Prostate gland (tissue), 2 donors: ENCODE measurements around the gene UGT2B10. TPM values are rescaled to one million over a fixed set of nuclear protein-coding genes. Genes with fewer than 3 reads are reported as not detected.
"Not testable (repeated sequence)": the region's sequence is repeated elsewhere in the genome, so short reads cannot be mapped to it uniquely, and the experiment has no call there.

Experiments
- DNase-seq: peaks from one replicate; pipeline ENCODE4 v3.0.0-alpha.2; 2019; ENCODE audit warnings: low spot score
- H3K27ac ChIP-seq, 2 donors: fragments of 200-600 bp; sonication (generic); 2 replicates each; pipeline ENCODE4 v1.5.1; 2017 to 2019
- H3K27me3 ChIP-seq: fragments of 200-600 bp; sonication (generic); replicated peaks from 2 replicates; pipeline ENCODE4 v1.5.1; 2019; ENCODE audit not compliant: insufficient read depth
- H3K36me3 ChIP-seq, 2 donors: fragments of 200-600 bp; sonication (generic); 1 replicate in 1 of 2; 2 replicates in 1 of 2; pipeline versions ENCODE4 v1.5.1 to v1.8.1; 2017 to 2019
- H3K4me1 ChIP-seq: fragments of 200-600 bp; sonication (generic); replicated peaks from 2 replicates; pipeline ENCODE4 v1.5.1; 2019
- H3K4me3 ChIP-seq, 2 donors: fragments of 200-600 bp; sonication (generic); 2 replicates each; pipeline ENCODE4 v1.5.1; 2017 to 2019
- H3K9me3 ChIP-seq: fragments of 200-600 bp; sonication (generic); 2 replicates; pipeline ENCODE4 v1.5.1; 2017
- CTCF ChIP-seq, 4 experiments: fragments of 200-600 bp in 2 of 4; fragments of 450-650 bp in 2 of 4; sonication (generic) in 2 of 4; IDR thresholded peaks; 1 replicate in 3 of 4; 2 replicates in 1 of 4; pipeline ENCODE4 v1.5.1; 2016 to 2019; ENCODE audit warnings: antibody characterized with exemption in 4 of 4, mild to moderate bottlenecking in 2 of 4, moderate library complexity in 2 of 4
- POLR2A ChIP-seq: fragments of 450-650 bp; IDR thresholded peaks from one replicate; pipeline ENCODE4 v1.6.1; 2016; ENCODE audit warnings: antibody characterized with exemption, mild to moderate bottlenecking
- POLR2AphosphoS5 ChIP-seq: sonication (generic); formaldehyde crosslinking; IDR thresholded peaks from one replicate; pipeline ENCODE4 v1.6.1; 2017; ENCODE audit warnings: antibody characterized with exemption
- WGBS: methylation state at CpG from one replicate; pipeline ENCODE4 v1.1.5; 2018; 5-methylcytosine and 5-hydroxymethylcytosine counted together
- intact Hi-C: fragments of 100-400 bp; cut with DNase I; formaldehyde crosslinking; loops from one replicate; pipeline ENCODE4 v1.14.2; 2022
- total RNA-seq, 2 donors: library from RNA; depleted of rRNA; stranded (reverse); fragments of >200 nt; gene quantifications; one replicate each; pipeline ENCODE4 v1.1.0, GENCODE V29; 2016

The UGT2B10 gene
- total RNA-seq: not detected

DNA sequence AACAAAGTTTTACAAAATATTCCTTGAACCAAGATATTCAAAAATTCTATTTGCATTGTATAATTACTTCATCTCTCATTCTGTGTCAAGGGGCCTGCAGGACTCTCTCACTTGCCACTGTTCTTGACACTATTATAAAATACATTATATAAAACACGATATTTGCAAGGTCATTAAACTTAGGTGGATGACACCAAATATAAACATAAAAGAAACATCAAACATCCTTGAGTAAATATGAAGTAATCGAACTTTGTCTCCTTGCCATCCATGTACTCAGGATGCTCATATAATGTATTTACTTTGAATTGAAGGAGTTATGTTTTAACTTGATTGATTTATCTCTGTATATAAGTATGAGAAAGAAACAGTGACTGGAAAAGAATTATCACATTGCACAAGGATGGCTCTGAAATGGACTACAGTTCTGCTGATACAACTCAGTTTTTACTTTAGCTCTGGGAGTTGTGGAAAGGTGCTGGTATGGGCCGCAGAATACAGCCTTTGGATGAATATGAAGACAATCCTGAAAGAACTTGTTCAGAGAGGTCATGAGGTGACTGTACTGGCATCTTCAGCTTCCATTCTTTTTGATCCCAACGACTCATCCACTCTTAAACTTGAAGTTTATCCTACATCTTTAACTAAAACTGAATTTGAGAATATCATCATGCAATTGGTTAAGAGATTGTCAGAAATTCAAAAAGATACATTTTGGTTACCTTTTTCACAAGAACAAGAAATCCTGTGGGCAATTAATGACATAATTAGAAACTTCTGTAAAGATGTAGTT lies at the start of gene UGT2B10:
UGT2B10 (plus strand) TSS at position 378 of the 793 bp plus-strand sequence; CDS start at position 404, 26 bp downstream.
- H3K4me1 ChIP-seq, H3K4me3 ChIP-seq, intact Hi-C loops, H3K27me3 ChIP-seq, H3K9me3 ChIP-seq, H3K36me3 ChIP-seq, DNase-seq, H3K27ac ChIP-seq: not testable (repeated sequence)
- WGBS: 45% methylated on average over 4 of the region's 4 CpGs

DNA sequence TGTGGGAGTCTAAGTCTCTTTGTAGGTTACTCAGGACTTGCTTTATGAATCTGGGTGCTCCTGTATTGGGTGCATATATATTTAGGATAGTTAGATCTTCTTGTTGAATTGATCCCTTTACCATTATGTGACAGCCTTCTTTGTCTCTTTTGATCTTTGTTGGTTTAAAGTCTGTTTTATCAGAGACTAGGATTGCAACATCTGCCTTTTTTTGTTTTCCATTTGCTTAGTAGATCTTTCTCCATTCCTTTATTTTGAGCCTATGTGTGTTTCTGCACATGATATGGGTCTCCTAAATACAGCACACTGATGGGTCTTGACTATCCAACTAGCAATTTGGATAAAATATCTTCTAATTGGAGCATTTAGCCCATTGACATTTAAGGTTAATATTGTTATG lies 44.0 kb upstream of the UGT2B10 start:
- H3K9me3 ChIP-seq, H3K36me3 ChIP-seq, DNase-seq, H3K4me1 ChIP-seq, H3K27me3 ChIP-seq, H3K4me3 ChIP-seq, intact Hi-C loops, H3K27ac ChIP-seq: not testable (repeated sequence)

DNA sequence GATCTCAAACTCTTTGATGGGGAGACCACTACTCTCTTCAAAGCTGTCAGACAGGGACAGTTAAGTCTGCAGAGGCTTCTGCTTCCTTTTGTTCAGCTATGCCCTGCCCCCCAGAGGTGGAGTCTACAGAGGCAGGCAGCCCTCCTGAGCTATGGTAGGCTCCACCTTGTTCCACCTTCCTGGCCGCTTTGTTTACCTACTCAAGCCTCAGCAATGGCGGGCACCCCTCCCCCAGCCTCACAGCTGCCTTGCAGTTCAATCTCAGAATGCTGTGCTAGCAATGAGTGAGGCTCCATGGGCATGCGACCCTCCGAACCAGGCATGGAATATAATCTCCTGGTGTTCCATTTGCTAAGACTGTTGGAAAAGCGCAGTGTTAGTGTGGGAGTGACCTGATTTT lies 42.1 kb upstream of the UGT2B10 start:
- no peak for TF ChIP-seq CTCF (IDR thresholded peaks at IDR 0.05)
- no peak for TF ChIP-seq POLR2AphosphoS5
- no peak for TF ChIP-seq POLR2A
- WGBS: 98% methylated on average over 5 of the region's 5 CpGs
- intact Hi-C loops: no loop called here
- no peak for DNase-seq
- H3K4me3 ChIP-seq: no peak overlapping the region
- H3K27ac ChIP-seq: no peak overlapping the region
- no peaks in the 10 kb centered on the region for H3K27me3 ChIP-seq
- H3K9me3 ChIP-seq: no peaks in the 10 kb centered on the region
- H3K4me1 ChIP-seq: no peaks in the 10 kb centered on the region
- H3K36me3 ChIP-seq: no peaks in the 10 kb centered on the region

GRCh38 chr4:68780232-68780631 lies 35.6 kb upstream of the UGT2B10 start:
- WGBS: 42% methylated on average over 1 of the region's 1 CpG
- TF ChIP-seq POLR2A: no peak
- no peak for TF ChIP-seq POLR2AphosphoS5
- no peak for TF ChIP-seq CTCF (IDR thresholded peaks at IDR 0.05)
- Histone ChIP-seq H3K36me3 (no peaks in the 10 kb centered on the region), H3K4me3 (no peak overlapping the region), H3K9me3 (no peaks in the 10 kb centered on the region), H3K27me3 (no peaks in the 10 kb centered on the region), H3K4me1 (no peaks in the 10 kb centered on the region), H3K27ac (no peak overlapping the region)
- intact Hi-C loops: no loop called here
- no peak for DNase-seq

GRCh38 chr4:68797048-68797447 lies 18.7 kb upstream of the UGT2B10 start:
- Histone ChIP-seq H3K4me3 (no peak overlapping the region), H3K27me3 (no peaks in the 10 kb centered on the region), H3K27ac (no peak overlapping the region), H3K9me3 (no peaks in the 10 kb centered on the region), H3K36me3 (no peaks in the 10 kb centered on the region), H3K4me1 (no peaks in the 10 kb centered on the region)
- no peak for DNase-seq
- TF ChIP-seq CTCF (IDR thresholded peaks at IDR 0.05) (no peak), POLR2A (no peak), POLR2AphosphoS5 (no peak)
- intact Hi-C loops: no loop called here
- 82% methylated on average over 1 of the region's 1 CpG for WGBS

GRCh38 chr4:68797618-68798017 lies 18.2 kb upstream of the UGT2B10 start:
- TF ChIP-seq CTCF (IDR thresholded peaks at IDR 0.05): no peak
- TF ChIP-seq POLR2AphosphoS5: no peak
- no peak for TF ChIP-seq POLR2A
- 19% methylated on average over 3 of the region's 3 CpGs for WGBS

More at GRCh38 chr4:68797618-68798017, 18.2 kb upstream of the UGT2B10 start:
- no peaks in the 10 kb centered on the region for H3K9me3 ChIP-seq
- no peak overlapping the region for H3K27ac ChIP-seq
- no peaks in the 10 kb centered on the region for H3K4me1 ChIP-seq
- no peaks in the 10 kb centered on the region for H3K27me3 ChIP-seq
- intact Hi-C loops: no loop called here
- H3K4me3 ChIP-seq: no peak overlapping the region
- DNase-seq: no peak
- no peaks in the 10 kb centered on the region for H3K36me3 ChIP-seq
